Tibial nerve (tissue), 4 donors: ENCODE results near the gene MPP7. TPM values are rescaled to one million over a fixed set of nuclear protein-coding genes. Genes with fewer than 3 reads are reported as not detected.

Experiments
- DNase-seq, 2 donors: peaks; one replicate each; pipeline ENCODE4 v3.0.0-alpha.2; 2019; ENCODE audit warnings: low spot score in 2 of 2
- H3K27ac ChIP-seq, 4 donors: fragments of 200-600 bp; sonication (generic) in 3 of 4; one replicate each; pipeline ENCODE4 v1.5.1; 2017 to 2019; ENCODE audit warnings: mild to moderate bottlenecking in 1 of 4
- H3K27me3 ChIP-seq, 2 donors: fragments of 200-600 bp; sonication (generic) in 1 of 2; one replicate each; pipeline versions ENCODE4 v1.5.1 to v1.6.0; 2017 to 2019
- H3K36me3 ChIP-seq, 3 donors: fragments of 200-600 bp; sonication (generic); one replicate each; pipeline ENCODE4 v1.5.1; 2018 to 2019
- H3K4me1 ChIP-seq, 4 donors: fragments of 200-600 bp; sonication (generic) in 3 of 4; one replicate each; pipeline ENCODE4 v1.5.1; 2017 to 2019
- H3K4me3 ChIP-seq, 4 donors: fragments of 200-600 bp; sonication (generic) in 3 of 4; one replicate each; pipeline ENCODE4 v1.5.1; 2017 to 2019; ENCODE audit warnings: mild to moderate bottlenecking in 1 of 4, moderate library complexity in 1 of 4
- H3K9me3 ChIP-seq, 4 donors: fragments of 200-600 bp; sonication (generic) in 3 of 4; one replicate each; pipeline ENCODE4 v1.5.1; 2017 to 2019
- EP300 ChIP-seq, 2 donors: sonication (generic); formaldehyde crosslinking; IDR thresholded peaks; one replicate each; pipeline ENCODE4 v1.6.1; 2017; ENCODE audit warnings: antibody characterized with exemption in 2 of 2, mild to moderate bottlenecking in 1 of 2
- POLR2A ChIP-seq, 2 donors: fragments of 450-650 bp; IDR thresholded peaks; one replicate each; pipeline ENCODE4 v1.6.1; 2017; ENCODE audit warnings: antibody characterized with exemption in 2 of 2, mild to moderate bottlenecking in 2 of 2, moderate library complexity in 2 of 2
- WGBS, 2 donors: methylation state at CpG; one replicate each; pipeline ENCODE4 v1.1.5; 2018; 5-methylcytosine and 5-hydroxymethylcytosine counted together
- total RNA-seq, 4 donors: library from RNA; depleted of rRNA; stranded (reverse); fragments of >200 nt; gene quantifications; one replicate each; pipeline ENCODE4 v1.1.0, GENCODE V29; 2016
- TF ChIP-seq, protein P1 (sequence below), 5 experiments: fragments of 200-600 bp in 3 of 5; fragments of 450-650 bp in 2 of 5; sonication (generic) in 3 of 5; IDR thresholded peaks; one replicate each; pipeline ENCODE4 v1.5.1; 2016 to 2019; ENCODE audit warnings: antibody characterized with exemption in 5 of 5, mild to moderate bottlenecking in 3 of 5, moderate library complexity in 2 of 5

Gene MPP7
- total RNA-seq, 4 donors from 2014 or later: 1.5 to 8.4 (median 4.3) TPM

DNA sequence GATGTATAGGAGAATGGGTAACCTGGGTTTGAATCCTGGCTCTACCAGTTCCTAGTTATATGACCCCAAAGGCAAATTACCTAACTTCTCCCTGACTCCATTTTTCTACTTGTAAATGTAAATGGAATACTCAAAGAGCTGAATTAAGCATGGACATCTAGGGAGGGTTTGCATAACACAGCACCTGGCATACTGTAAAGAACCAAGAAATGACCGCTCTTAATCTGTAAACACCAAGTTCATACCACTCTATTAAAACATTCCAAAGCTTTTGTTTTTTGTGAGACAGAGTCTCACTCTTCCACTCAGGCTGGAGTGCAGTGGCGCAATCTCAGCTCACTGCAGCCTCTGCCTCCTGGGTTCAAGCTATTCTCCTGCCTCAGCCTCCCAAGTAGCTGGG is 19.6 kb downstream of the MPP7 start:
- Histone ChIP-seq H3K27me3 (no peaks in the 10 kb centered on the region), H3K27ac (no peak overlapping the region), H3K9me3 (no peaks in the 10 kb centered on the region), H3K4me3 (no peak overlapping the region), H3K4me1 (no peaks in the 10 kb centered on the region), H3K36me3 (no peaks in the 10 kb centered on the region)
- DNase-seq: no peak
- WGBS, 2 donors: 96% methylated on average over 2 of the region's 2 CpGs
- TF ChIP-seq POLR2A (IDR thresholded peaks at IDR 0.05): no peak
- no peak for TF ChIP-seq EP300 (IDR thresholded peaks at IDR 0.05)
- TF ChIP-seq, protein P1, sequence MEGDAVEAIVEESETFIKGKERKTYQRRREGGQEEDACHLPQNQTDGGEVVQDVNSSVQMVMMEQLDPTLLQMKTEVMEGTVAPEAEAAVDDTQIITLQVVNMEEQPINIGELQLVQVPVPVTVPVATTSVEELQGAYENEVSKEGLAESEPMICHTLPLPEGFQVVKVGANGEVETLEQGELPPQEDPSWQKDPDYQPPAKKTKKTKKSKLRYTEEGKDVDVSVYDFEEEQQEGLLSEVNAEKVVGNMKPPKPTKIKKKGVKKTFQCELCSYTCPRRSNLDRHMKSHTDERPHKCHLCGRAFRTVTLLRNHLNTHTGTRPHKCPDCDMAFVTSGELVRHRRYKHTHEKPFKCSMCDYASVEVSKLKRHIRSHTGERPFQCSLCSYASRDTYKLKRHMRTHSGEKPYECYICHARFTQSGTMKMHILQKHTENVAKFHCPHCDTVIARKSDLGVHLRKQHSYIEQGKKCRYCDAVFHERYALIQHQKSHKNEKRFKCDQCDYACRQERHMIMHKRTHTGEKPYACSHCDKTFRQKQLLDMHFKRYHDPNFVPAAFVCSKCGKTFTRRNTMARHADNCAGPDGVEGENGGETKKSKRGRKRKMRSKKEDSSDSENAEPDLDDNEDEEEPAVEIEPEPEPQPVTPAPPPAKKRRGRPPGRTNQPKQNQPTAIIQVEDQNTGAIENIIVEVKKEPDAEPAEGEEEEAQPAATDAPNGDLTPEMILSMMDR (IDR thresholded peaks at IDR 0.05): no peak

GRCh38 chr10:28282336-28282735 is 20.5 kb downstream of the MPP7 start:
- TF ChIP-seq, protein P1 (IDR thresholded peaks at IDR 0.05): no peak
- 76 to 77% methylated on average over 5 of the region's 5 CpGs for WGBS, 2 donors
- Histone ChIP-seq H3K4me1 (no peaks in the 10 kb centered on the region), H3K27ac (no peak overlapping the region), H3K9me3 (no peaks in the 10 kb centered on the region), H3K4me3 (no peak overlapping the region), H3K27me3 (no peaks in the 10 kb centered on the region), H3K36me3 (no peaks in the 10 kb centered on the region)
- no peak for DNase-seq

- 67 to 72% methylated on average over 7 of the region's 7 CpGs for WGBS, 2 donors
- no peak overlapping the region for H3K27ac ChIP-seq
- DNase-seq: no peak
- H3K4me3 ChIP-seq: no peak overlapping the region
- TF ChIP-seq, protein P1 (IDR thresholded peaks at IDR 0.05): no peak
- TF ChIP-seq POLR2A (IDR thresholded peaks at IDR 0.05): no peak
- TF ChIP-seq EP300 (IDR thresholded peaks at IDR 0.05): no peak
- no peaks in the 10 kb centered on the region for H3K9me3 ChIP-seq
- no peaks in the 10 kb centered on the region for H3K27me3 ChIP-seq
- no peaks in the 10 kb centered on the region for H3K36me3 ChIP-seq
- H3K4me1 ChIP-seq: no peaks in the 10 kb centered on the region
Measured at GRCh38 chr10:28281726-28282315, 21.0 kb downstream of the MPP7 start.

- TF ChIP-seq, protein P1 (IDR thresholded peaks at IDR 0.05): no peak
- TF ChIP-seq POLR2A (IDR thresholded peaks at IDR 0.05) (no peak), EP300 (IDR thresholded peaks at IDR 0.05) (no peak)
- Histone ChIP-seq H3K4me3 (no peak overlapping the region), H3K27ac (no peak overlapping the region), H3K9me3 (no peaks in the 10 kb centered on the region), H3K27me3 (no peaks in the 10 kb centered on the region), H3K4me1 (no peaks in the 10 kb centered on the region), H3K36me3 (no peaks in the 10 kb centered on the region)
- WGBS, 2 donors: 61% methylated on average over 3 of the region's 3 CpGs
- no peak for DNase-seq
Measured at GRCh38 chr10:28280652-28281051, 22.2 kb downstream of the MPP7 start.

DNA sequence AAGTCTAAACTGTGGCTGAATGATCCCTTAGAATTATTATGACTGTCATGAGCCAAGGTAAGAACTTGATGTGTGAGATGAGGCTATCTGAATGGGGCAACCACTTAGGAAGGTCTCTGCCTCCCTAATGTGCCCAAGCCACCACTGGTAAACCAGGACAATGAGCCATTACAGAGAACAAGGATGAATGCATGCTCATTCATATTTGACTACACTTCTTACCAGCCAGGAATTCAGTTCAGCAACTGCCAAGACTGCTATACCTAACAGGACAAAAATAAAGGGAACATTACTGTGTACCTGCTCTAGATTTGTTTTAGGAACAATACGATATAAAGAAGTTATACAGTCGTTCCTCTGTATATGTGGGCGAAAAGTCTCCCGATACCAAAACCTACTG is 23.0 kb downstream of the MPP7 start:
- no peaks in the 10 kb centered on the region for H3K36me3 ChIP-seq
- 82 to 92% methylated on average over 4 of the region's 4 CpGs for WGBS, 2 donors
- no peak overlapping the region for H3K4me3 ChIP-seq
- no peaks in the 10 kb centered on the region for H3K4me1 ChIP-seq
- no peaks in the 10 kb centered on the region for H3K27me3 ChIP-seq
- no peak for TF ChIP-seq POLR2A (IDR thresholded peaks at IDR 0.05)
- no peak for TF ChIP-seq EP300 (IDR thresholded peaks at IDR 0.05)
- TF ChIP-seq, protein P1 (IDR thresholded peaks at IDR 0.05): no peak
- no peak overlapping the region for H3K27ac ChIP-seq
- no peak for DNase-seq
- no peaks in the 10 kb centered on the region for H3K9me3 ChIP-seq
